Right ventricle myocardium inferior (tissue), 1 donor: ENCODE measurements around the gene ARPP19. TPM values are rescaled to one million over a fixed set of nuclear protein-coding genes. Genes with fewer than 3 reads are reported as not detected.
"Not testable (repeated sequence)": the region's sequence is repeated elsewhere in the genome, so short reads cannot be mapped to it uniquely, and the experiment has no call there.

Source experiments
- ATAC-seq: fragments of 200-7000 bp; cut with Tn5 transposase; one replicate; pipeline ENCODE4 v1.9.1; 2020; ENCODE audit warnings: mild to moderate bottlenecking, moderate library complexity
- DNase-seq: peaks from one replicate; pipeline ENCODE4 v3.0.0; 2021; ENCODE audit errors: missing footprints
- intact Hi-C: fragments of 100-400 bp; cut with DNase I; formaldehyde crosslinking; loops from one replicate; pipeline ENCODE4 v1.11.0; 2022
- total RNA-seq: library from RNA; stranded (reverse); fragmentation: NEBNext Ultra II Directional; extraction: Animal tissue kit (Norgen Biotek cat#: 25700); gene quantifications from one replicate; pipeline ENCODE4 v1.2.1, GENCODE V29; 2021
- donor health status: DM: no; HTN: yes; CAD: no; lungs with severe emphysema.

Gene ARPP19
- total RNA-seq, 1 donor from 2014 or later: 155 TPM

- DNase-seq (no peak), ATAC-seq (no peak)
- intact Hi-C loops: loop anchor here (10.0 kb wide), 2 partner anchors 108 to 212 kb away; no protein-coding TSS in a partner anchor
These were observed 45.6 kb downstream of the ARPP19 start for GRCh38 chr15:52523192-52523591.

GRCh38 chr15:52521682-52522081 lies 47.1 kb downstream of the ARPP19 start:
- no peak for DNase-seq
- intact Hi-C loops: loop anchor here (10.0 kb wide), 2 partner anchors 107 to 213 kb away; no protein-coding TSS in a partner anchor
- no peak for ATAC-seq

- DNase-seq (no peak), ATAC-seq (no peak)
- intact Hi-C loops: loop anchor here (10.0 kb wide), 2 partner anchors 106 to 214 kb away; no protein-coding TSS in a partner anchor
These were observed 48.4 kb downstream of the ARPP19 start for GRCh38 chr15:52520421-52520820.

- intact Hi-C loops: no loop called here
- DNase-seq: no peak
- ATAC-seq: no peak
These were observed 50.1 kb downstream of the ARPP19 start for GRCh38 chr15:52518487-52519371.

GRCh38 chr15:52517014-52517413 lies 51.8 kb downstream of the ARPP19 start:
- DNase-seq: no peak
- intact Hi-C loops: no loop called here
- no peak for ATAC-seq

- DNase-seq: no peak
- intact Hi-C loops: no loop called here
- no peak for ATAC-seq
These were observed 53.5 kb downstream of the ARPP19 start for GRCh38 chr15:52515343-52515742.

GRCh38 chr15:52514482-52514881 lies 54.3 kb downstream of the ARPP19 start:
- no peak for ATAC-seq
- intact Hi-C loops: no loop called here

GRCh38 chr15:52512869-52513268 lies 56.0 kb downstream of the ARPP19 start:
- intact Hi-C loops, DNase-seq, ATAC-seq: not testable (repeated sequence)

More at GRCh38 chr15:52514482-52514881, 54.3 kb downstream of the ARPP19 start:
- no peak for DNase-seq

GRCh38 chr15:52511084-52511483 lies 57.7 kb downstream of the ARPP19 start:
- DNase-seq: no peak
- no peak for ATAC-seq
- intact Hi-C loops: no loop called here

GRCh38 chr15:52509500-52510245 lies 59.2 kb downstream of the ARPP19 start:
- no peak for ATAC-seq
- DNase-seq: no peak
- intact Hi-C loops: no loop called here

GRCh38 chr15:52506549-52506948 lies 62.3 kb downstream of the ARPP19 start:
- ATAC-seq (no peak), DNase-seq (no peak)
- intact Hi-C loops: no loop called here

GRCh38 chr15:52505151-52505550 lies 63.7 kb downstream of the ARPP19 start:
- peak; percentile 69 for DNase-seq

GRCh38 chr15:52503788-52504496 lies 64.9 kb downstream of the ARPP19 start:
- intact Hi-C loops: no loop called here
- DNase-seq (no peak), ATAC-seq (no peak)

More at GRCh38 chr15:52505151-52505550, 63.7 kb downstream of the ARPP19 start:
- intact Hi-C loops: no loop called here
- no peak for ATAC-seq

GRCh38 chr15:52502608-52503007 lies 66.2 kb downstream of the ARPP19 start:
- ATAC-seq: no peak
- intact Hi-C loops: no loop called here

GRCh38 chr15:52499506-52499905 lies 69.3 kb downstream of the ARPP19 start:
- DNase-seq (no peak), ATAC-seq (no peak)
- intact Hi-C loops: no loop called here

More at GRCh38 chr15:52502608-52503007, 66.2 kb downstream of the ARPP19 start:
- DNase-seq: no peak

GRCh38 chr15:52498706-52499105 lies 70.1 kb downstream of the ARPP19 start:
- intact Hi-C loops: no loop called here

More at GRCh38 chr15:52498706-52499105, 70.1 kb downstream of the ARPP19 start:
- DNase-seq: no peak
- ATAC-seq: no peak
